GM19023 (cell line): Measurements from ENCODE around the gene MINDY2.
"Not testable (repeated sequence)": the region's sequence is repeated elsewhere in the genome, so short reads cannot be mapped to it uniquely, and the experiment has no call there.

Experiments used
- ATAC-seq: cut with Tn5 transposase; IDR thresholded peaks from one replicate; pipeline ENCODE4 v1.9.1; 2021; ENCODE audit warnings: mild to moderate bottlenecking, moderate library complexity; ENCODE audit not compliant: unreplicated experiment

The MINDY2 gene

GRCh38 chr15:58805095-58805494 is 34.0 kb downstream of the MINDY2 start:
- ATAC-seq = no peak

GRCh38 chr15:58823267-58823666 is 52.2 kb downstream of the MINDY2 start:
- ATAC-seq = not testable (repeated sequence)

GRCh38 chr15:58830556-58830955 is 59.5 kb downstream of the MINDY2 start:
- no peak for ATAC-seq

DNA sequence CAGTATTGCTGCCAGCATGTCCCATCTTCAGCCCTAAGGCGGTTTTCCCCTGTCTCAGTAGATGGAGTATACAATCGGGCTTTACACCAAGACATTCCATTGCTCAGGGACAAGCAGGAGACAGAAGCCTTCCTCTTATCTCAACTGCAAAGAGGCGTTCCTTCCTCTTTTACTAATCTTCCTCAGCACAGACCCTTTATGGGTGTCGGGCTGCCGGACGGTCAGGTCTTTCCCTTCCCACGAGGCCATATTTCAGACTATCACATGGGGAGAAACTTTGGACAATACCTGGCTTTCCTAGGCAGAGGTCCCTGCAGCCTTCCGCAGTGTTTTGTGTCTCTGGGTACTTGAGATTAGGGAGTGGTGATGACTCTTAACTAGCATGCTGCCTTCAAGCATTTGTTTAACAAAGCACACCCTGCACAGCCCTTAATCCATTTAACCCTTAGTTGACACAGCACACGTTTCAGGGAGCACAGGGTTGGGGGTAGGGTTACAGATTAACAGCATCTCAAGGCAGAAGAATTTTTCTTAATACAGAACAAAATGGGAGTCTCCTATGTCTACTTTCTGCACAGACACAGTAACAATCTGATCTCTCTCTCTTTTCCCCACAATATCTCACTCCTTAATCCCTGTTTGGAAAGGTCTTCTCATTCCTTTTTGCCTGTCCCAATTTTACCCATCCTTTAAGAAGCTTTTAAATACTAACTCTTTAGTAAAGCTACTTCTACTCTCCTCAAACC is 62.8 kb downstream of the MINDY2 start:
- ATAC-seq = not testable (repeated sequence)

DNA sequence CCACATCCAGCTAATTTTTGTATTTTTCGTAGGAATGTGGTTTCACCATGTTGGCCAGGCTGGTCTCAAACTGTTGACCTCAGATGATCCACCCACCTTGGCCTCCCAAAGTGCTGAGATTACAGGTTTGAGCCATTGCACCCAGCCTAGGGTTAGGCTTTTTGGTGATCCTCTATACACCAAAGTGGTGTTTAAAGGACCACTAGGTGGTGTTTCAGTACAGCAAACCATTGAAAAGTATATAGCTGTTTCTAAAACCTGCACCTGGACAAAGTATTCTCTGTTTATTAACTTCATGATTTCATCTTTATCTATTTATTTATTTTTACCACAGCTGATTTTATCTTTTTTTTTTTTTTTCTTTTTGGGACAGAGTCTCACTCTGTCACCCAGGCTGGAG is 68.4 kb downstream of the MINDY2 start:
- ATAC-seq = no peak

DNA sequence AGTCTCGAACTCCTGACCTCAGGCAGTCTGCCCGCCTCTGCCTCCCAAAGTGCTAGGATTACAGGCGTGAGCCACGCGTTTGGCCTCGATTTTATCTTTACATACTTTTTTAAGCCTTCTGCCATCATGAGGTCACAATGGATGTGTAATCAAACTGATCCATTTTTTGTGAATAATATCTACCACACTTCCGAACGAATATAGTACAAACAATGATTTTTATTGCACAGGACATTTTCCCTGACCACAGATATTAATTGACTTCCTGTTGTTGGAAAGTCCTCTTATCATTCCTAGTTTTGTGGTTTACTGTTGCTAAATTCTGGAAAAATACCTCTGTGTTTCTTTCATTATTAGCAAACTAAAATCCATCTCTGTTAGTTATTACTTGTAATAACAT is 68.9 kb downstream of the MINDY2 start:
- no peak for ATAC-seq

- ATAC-seq = no peak
Measured at GRCh38 chr15:58842713-58843396, 71.8 kb downstream of the MINDY2 start.

- not testable (repeated sequence) for ATAC-seq
Measured at GRCh38 chr15:58851205-58851604, 80.1 kb downstream of the MINDY2 start.

DNA sequence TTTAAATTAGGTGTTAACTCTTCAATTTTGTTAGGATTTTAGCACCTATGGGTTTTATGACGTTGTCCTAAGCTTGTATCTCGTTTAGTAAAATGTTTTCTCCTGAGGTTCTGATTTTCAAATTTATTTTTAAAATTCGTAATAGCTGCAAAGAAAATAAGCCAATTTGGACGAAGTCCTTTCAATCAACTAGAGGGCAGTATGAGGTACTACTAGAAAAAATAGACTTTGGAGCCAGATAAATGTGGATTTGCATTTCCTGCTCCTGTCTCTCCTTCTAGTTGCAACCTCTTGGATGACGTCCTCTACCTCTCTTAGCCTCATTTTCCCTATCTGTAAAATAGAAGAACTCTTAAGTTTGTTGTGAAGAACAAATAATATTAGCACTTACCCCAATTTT is 81.2 kb downstream of the MINDY2 start:
- no peak for ATAC-seq

DNA sequence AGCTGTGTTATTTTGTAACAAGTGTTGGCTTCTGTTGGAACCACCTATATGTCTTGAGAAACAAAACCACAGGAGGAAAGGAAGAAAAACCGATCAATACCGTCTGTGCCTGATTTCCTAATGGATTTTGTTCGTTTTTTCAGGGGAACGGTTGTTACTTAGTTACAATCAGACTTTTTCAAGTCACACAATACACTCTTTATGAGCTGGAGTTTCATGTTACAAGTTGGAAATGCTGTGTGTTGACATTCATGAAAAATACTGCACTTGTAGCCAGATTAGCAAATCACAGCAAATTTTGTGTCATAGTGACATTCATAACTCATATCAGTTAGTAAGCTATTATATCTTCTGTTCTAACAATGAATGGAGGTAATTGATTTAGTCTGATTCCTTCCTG is 83.5 kb downstream of the MINDY2 start:
- ATAC-seq = no peak

- no peak for ATAC-seq
Measured at GRCh38 chr15:58856086-58856485, 85.0 kb downstream of the MINDY2 start.

GRCh38 chr15:58856621-58857020 is 85.5 kb downstream of the MINDY2 start:
- not testable (repeated sequence) for ATAC-seq

DNA sequence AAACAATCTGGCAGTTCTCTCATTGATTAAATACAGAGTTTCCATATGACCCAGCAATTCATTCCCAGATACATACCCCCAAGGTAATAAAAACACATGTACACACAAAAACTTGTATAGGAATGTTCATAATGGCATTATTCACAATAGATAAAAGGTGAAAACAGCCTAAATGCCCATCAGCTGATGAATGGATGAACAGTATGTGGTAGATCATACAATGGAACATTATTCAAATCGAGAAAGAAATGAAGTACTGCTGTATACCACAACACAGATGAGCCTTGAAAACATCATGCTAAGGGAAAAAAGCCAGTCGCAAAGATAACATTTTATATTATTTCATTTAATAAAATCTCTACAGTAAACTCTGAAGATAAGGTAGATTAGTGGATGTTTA is 91.2 kb downstream of the MINDY2 start:
- no peak for ATAC-seq

DNA sequence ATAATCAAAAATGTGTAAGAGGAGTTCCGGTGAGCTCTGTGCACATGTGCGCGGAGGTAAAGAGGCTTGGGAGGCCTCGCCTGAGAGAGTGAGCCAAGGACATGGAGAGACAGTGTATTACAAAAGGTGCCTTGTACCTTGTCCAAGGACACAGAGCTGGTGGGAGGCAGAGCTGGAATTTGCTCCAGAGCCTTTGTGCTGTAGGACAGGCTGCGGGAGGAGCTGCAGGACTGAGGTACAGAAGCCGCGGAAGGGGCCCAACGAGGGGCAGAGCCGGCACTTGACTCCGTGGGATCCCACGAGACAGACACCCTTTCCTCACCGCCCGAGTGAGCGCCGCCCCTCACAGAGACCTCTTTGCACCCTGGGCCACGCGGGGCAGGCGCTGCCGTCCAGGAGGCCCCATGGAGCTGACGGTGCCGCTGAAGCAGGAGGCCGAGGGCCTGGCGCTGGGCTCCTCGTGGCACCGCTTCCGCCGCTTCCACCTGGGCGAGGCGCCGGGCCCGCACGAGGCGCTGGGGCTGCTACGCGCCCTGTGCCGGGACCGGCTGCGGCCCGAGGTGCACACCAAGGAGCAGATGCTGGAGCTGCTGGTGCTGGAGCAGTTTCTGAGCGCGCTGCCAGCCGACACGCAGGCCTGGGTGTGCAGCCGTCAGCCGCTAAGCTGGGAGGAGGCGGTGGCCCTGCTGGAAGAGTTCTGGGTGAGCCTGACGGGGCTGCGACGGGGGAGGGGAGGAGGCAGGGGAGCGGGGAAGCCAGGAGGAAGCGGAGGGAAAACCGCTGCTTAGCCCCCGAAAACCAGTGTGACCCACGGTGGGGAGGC is 93.7 kb downstream of the MINDY2 start:
- no peak for ATAC-seq

DNA sequence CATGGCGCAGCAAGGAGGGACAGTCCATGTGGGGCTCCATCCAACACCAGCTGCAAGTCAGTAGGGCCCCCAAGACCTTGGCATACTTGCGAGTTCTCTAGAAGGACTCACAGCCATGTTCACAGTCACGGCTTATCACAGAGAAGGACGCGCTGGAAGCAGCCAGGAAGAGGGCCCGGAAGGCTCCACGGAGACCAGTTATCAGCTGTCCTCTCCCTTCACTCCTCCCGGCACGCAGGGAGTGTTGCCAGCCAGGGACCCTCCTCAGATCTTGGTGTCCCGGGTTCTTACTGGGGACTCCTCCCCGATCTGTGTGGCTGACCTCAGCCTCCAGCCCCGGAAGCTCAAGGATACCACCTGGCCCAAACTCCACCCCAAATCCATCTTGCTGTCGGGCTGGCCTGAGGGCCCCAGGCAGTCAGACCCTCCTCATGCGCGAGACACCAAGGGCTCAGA is 94.4 kb downstream of the MINDY2 start:
- ATAC-seq = no peak

- no peak for ATAC-seq
Measured at GRCh38 chr15:58867926-58868325, 96.8 kb downstream of the MINDY2 start.

DNA sequence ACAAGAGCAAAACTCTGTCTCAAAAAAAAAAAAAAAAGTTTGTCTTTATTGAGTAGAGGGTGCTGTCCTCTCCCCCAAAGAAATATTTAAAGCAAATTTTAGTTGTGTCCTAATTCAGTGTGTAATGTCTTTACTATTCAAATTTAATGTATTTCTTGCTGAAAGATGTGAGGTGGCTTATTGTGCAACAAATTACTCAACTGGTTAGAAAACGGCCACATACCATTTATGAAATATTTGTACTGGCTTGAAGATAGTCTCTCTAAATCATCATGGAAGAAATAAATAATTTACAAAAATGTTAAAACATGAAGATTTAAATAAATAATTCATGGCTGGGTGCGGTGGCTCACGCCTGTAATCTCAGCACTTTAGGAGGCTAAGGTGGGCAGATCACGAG is 99.3 kb downstream of the MINDY2 start:
- no peak for ATAC-seq

DNA sequence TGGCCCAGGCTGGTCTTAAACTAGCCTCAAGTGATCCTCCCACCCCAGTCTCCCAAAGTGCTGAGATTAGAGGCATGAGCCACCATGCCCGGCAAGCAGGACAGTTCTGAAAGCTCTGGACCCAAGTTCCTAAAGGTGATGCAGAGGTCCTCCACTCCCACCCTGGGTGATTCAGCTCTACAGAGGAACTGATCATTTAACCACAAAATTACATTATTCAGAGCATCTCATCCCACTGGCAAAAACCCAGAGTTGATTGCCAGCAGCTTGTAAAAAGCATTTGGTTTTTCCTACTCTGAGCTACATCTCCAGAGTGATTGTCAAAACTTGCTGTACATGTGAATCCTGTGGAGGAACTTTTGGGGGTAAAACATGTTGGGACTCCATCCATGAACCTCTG is 102.2 kb downstream of the MINDY2 start:
- ATAC-seq = no peak

DNA sequence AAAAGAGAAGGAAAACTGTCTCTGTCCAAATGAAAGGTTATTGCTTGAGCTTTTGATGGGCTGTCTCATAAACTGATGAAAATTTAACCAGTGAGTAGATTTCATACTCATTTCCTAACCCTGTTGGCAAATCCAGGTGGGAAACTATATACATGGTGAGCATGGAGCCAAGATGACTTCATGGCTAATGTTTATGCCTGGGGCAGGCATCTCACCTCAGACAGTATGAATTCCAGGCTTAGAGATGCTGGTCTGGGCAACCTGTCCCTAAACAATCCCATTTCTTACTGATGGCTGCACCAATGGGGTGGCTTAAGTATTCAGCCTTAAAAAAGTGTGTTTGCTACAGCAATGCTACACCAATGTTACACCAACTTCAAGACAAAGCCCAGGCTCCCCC is 104.2 kb downstream of the MINDY2 start:
- no peak for ATAC-seq

DNA sequence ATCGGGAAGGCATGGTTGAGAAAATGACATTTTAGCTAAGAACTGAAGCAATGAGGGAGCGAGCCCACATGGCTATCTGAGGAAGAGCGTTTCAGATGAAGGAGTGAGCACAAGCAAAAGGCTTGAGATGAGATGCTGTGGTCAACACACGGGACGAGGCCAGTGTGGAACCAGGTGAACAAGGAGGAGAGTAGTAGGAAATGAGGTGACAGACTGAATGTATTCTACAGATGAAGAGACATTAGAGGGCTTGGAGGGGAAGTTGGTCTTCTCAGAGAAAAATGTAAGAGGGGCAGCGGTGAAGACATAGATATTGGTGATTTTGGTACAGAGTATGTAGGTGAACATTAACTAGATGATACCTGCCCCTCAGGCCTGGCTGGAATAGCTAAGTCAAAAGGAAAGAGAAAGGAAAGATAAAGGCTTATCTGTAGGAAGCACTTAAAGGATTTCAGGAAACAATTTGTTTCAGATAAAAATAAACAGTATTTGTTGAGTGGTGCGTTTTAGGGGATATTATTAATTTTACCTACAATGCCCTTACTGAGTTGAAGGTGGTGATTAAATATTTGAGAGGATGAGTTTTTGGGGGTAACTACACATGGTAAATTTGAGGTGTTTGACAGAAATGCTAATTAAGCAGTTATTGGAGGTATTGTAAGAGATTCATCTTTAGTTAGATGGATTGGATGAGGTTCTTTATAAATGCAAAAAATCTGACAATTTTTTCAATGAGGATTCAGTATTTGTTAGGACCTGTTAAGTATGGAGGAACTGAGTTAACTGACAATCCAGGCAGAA is 105.4 kb downstream of the MINDY2 start:
- no peak for ATAC-seq
